RWPE1 (cell line): ENCODE data around the gene SPIRE1.
A peak's percentile ranks its signal among the peaks of the same experiment; 100 is the strongest.
"Not testable (repeated sequence)": the region's sequence is repeated elsewhere in the genome, so short reads cannot be mapped to it uniquely, and the experiment has no call there.

Experiments
- CTCF ChIA-PET: fragments of 350-600 bp; sonication (Branson Sonifier 250); formaldehyde crosslinking; extraction: SDS; loops from one replicate; lab custom pipeline; 2021; lab: Yijun Ruan, JAX
- POLR2A ChIA-PET: fragments of 400-600 bp; formaldehyde crosslinking; extraction: SDS; loops from one replicate; lab custom pipeline; 2020; ENCODE audit warnings: antibody characterized with exemption; ENCODE audit not compliant: low non-redundant PET; lab: Yijun Ruan, JAX
- DNase-seq: peaks from one replicate; pipeline ENCODE4 v3.0.0; 2012; ENCODE audit warnings: low spot score
- H3K27ac ChIP-seq: fragments of 450-650 bp; 2 replicates; pipeline ENCODE4 v1.5.1; 2017
- TF ChIP-seq, protein P1 (sequence below): fragments of 450-650 bp; conservative IDR thresholded peaks from 2 replicates; pipeline ENCODE4 v1.5.1; 2017; ENCODE audit warnings: low read depth, mild to moderate bottlenecking

The SPIRE1 gene

DNA sequence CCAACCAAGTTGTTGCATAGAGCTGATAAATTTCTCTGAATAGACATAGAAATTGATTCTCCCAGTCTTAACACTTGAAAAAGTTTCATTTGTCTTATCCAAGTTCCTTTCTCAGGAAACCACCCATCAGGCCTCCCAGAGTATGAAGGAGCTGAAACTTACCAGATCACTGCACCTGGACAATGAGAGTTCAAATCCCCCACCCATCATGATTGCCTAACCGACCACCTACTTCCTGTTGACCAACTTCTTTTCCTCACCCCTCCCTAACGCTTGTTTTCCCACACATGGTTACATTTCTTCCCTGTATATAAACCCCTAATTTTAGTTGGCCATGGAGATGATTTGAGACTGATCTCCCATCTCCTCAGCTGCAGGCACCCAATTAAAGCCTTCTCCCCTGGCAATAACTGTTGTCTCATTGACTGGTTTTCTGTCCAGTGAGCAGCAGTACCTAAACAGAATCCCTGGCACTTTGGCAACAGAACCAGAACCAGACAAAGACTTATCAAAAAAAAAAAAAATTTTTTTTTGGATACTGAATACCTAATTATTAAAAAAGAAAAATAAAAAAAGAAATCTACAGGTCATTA lies 103.0 kb downstream of the SPIRE1 start:
- no peak overlapping the region for H3K27ac ChIP-seq
- no peak for DNase-seq
- TF ChIP-seq, protein P1, sequence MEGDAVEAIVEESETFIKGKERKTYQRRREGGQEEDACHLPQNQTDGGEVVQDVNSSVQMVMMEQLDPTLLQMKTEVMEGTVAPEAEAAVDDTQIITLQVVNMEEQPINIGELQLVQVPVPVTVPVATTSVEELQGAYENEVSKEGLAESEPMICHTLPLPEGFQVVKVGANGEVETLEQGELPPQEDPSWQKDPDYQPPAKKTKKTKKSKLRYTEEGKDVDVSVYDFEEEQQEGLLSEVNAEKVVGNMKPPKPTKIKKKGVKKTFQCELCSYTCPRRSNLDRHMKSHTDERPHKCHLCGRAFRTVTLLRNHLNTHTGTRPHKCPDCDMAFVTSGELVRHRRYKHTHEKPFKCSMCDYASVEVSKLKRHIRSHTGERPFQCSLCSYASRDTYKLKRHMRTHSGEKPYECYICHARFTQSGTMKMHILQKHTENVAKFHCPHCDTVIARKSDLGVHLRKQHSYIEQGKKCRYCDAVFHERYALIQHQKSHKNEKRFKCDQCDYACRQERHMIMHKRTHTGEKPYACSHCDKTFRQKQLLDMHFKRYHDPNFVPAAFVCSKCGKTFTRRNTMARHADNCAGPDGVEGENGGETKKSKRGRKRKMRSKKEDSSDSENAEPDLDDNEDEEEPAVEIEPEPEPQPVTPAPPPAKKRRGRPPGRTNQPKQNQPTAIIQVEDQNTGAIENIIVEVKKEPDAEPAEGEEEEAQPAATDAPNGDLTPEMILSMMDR, result no peak
- ChIA-PET POLR2A (no interaction called here), CTCF (interaction anchor here (0.6 kb wide), 1 partner anchor 27 kb away, joined by 3 read pairs; no protein-coding TSS in a partner anchor)

DNA sequence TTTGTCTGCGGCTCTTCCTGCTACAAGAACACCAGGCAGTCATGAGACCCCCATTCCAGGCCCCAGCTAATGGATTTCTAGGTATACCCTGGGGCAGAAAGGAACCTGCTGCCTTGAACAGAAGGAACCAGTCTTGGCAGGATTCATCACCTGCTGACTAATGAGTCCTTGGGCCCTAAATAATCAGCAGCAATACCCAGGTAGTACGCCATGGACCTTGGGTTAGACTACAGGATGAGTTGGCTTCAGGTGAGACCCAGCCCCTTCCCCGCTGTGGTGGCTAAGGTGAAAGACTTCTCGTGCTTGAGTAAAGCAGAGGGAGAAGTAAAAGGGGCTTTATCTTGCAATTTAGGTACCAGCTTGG lies 105.0 kb downstream of the SPIRE1 start:
- peak overlapping the region; percentile 71 for H3K27ac ChIP-seq
- CTCF ChIA-PET, result interaction anchor here (0.6 to 1.1 kb wide), 2 partner anchors 19 to 664 kb away, joined by 3 read pairs; no protein-coding TSS in a partner anchor
- DNase-seq, result peak; percentile 10
- POLR2A ChIA-PET, result no interaction called here
- TF ChIP-seq, protein P1, result no peak

DNA sequence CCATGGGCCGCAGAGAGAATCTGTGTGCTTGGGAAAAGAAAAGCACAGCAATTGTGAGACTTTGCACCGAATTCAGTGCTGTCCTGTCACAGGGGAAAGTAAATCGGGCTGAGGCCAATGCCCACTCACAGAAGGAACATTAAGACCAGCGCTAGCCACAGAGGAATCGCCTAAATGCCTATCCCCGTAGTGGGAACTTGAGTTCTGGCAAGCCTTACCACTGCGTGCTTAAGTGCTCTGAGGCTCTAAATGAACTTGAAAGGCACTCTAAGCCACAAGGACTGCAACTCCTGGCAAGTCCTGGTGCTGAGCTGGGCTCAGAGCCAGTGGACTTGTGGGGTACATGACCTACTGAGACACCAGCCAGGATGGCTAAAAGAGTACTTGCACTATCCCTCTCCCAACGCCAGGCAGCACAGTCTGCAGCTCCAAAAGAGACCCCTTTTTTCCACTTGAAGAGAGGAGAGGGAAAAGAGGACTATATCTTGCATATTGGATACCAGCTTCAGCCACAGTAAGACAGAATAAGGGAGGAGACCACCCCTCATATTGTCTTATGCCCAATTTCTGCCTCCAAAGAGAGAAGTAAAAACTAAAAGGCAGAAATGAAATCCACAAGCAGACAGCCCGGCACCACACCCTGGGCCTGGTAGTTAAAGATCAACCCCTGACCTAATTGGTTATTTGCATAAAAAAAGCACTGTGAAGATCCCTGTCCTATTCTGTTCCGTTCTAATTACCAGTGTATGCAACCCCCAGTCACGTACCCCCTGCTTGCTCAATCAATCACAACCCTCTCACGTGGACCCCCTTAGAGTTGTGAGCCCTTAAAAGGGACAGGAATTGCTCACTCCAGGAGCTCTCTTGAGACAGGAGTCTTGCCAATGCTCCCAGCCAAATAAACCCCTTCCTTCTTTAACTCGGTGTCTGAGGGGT lies 105.7 kb downstream of the SPIRE1 start:
- CTCF ChIA-PET, result interaction anchor here (0.6 to 1.1 kb wide), 2 partner anchors 19 to 664 kb away, joined by 3 read pairs; no protein-coding TSS in a partner anchor
- POLR2A ChIA-PET, DNase-seq: not testable (repeated sequence)
- peak overlapping the region; percentile 71 for H3K27ac ChIP-seq

DNA sequence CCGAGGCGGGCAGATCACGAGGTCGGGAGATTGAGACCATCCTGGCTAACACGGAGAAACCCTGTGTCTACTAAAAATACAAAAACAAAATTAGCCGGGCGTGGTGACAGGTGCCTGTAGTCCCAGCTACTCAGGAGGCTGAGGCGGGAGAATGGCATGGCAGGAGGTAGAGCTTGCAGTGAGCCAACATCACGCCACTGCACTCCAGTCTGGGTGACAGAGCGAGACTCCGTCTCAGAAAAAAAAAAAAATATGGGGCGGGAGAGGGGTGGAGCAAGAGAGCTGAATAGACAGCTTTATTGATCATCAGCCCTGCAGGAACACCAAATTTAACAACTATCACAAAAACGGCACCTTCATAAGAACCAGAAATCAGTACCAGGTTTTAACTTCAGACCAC lies 106.4 kb downstream of the SPIRE1 start:
- POLR2A ChIA-PET, CTCF ChIA-PET: not testable (repeated sequence)
- peak overlapping the region; percentile 71 for H3K27ac ChIP-seq

DNA sequence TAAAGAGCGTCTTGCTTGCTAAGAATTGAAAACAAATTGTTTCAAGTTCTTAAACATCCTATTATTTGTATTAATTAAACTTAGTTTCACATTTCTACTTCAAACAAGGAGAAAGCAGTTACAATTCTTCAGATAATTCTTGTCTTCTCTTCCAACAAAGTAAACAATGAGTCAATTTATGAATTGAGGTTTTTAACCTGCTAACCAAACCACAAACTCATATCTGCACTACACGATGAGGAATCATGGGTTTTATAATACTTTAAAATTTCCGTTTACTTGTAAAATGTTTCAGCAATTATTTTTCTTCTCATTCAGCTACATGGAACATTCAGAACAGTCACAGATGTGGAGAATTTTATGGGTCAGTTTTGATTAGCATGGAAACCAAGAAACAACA lies 114.2 kb downstream of the SPIRE1 start:
- POLR2A ChIA-PET, result no interaction called here
- no peak for DNase-seq
- H3K27ac ChIP-seq, result no peak overlapping the region
- CTCF ChIA-PET, result interaction anchor here (0.6 kb wide), 2 partner anchors 68 to 113 kb away, joined by 3 to 5 read pairs; no protein-coding TSS in a partner anchor
- TF ChIP-seq, protein P1, result no peak

More for the DNA sequence above, 106.4 kb downstream of the SPIRE1 start:
- not testable (repeated sequence) for DNase-seq

DNA sequence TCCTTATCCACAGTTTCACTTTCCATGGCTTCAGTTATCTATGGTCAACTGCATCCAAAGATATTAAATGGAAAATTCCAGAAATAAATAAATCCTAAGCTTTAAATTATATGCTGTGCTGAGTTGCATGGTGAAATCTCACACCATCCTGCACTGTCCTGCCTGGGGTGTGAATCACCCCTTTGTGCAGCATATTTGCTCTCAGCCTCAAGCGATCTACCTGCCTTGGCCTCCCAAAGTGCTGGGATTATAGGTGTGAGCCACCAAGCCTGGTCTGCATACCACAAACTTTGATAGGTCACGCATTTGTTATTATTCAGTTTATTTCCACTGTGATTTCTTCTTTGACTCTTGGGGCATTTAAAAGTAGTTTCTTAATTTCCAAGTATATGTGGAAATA lies 117.2 kb downstream of the SPIRE1 start:
- DNase-seq, result no peak
- ChIA-PET POLR2A (no interaction called here), CTCF (no interaction called here)
- TF ChIP-seq, protein P1, result no peak
- H3K27ac ChIP-seq, result no peak overlapping the region

DNA sequence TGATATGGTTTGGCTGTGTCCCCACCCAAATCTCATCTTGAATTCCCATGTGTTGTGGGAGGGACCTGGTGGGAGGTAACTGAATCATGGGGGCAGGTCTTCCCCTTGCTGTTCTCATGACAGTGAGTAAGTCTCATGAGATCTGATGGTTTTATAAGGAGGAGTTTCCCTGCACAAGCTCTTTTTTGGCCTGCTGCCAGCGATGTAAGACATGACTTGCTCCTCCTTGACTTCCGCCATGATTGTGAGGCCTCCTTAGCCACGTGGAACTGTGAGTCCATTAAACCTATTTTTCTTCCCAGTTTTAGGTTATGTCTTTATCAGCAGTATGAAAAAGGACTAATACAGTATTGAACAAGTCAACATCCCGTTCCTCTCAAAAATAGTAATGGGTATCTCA lies 118.7 kb downstream of the SPIRE1 start:
- CTCF ChIA-PET, POLR2A ChIA-PET, DNase-seq, H3K27ac ChIP-seq: not testable (repeated sequence)

DNA sequence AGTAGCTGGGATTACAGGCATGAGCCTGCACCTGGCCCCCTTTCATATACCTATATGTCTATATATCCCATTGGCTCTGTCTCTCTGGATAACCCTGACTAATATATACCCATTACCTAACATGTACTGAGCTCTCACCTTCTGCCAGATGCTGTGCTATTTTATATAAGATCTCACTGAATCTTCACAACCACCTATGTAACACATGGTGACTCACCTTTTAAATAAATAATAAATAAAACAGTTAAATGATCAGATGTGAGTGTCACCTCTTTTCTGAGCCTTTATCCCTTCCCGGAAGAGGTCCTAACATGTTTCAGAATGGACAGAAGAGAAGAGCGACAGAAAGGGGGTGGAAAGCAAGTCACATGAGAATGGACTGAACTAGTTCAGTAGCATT lies 123.1 kb downstream of the SPIRE1 start:
- POLR2A ChIA-PET, result no interaction called here
- TF ChIP-seq, protein P1, result no peak
- no peak overlapping the region for H3K27ac ChIP-seq
- CTCF ChIA-PET, result interaction anchor here (0.6 kb wide), 2 partner anchors 70 to 131 kb away, joined by 3 read pairs; no protein-coding TSS in a partner anchor
- no peak for DNase-seq
